Vagina (tissue), 2 donors: ENCODE results near the gene ZNF793. TPM values are rescaled to one million over a fixed set of nuclear protein-coding genes. Genes with fewer than 3 reads are reported as not detected.

Experiments
- DNase-seq, 2 donors: peaks; one replicate each; pipeline ENCODE4 v3.0.0-alpha.2; 2017; ENCODE audit errors: extremely low spot score in 2 of 2
- H3K27ac ChIP-seq: fragments of 200-600 bp; sonication (generic); one replicate; pipeline ENCODE4 v1.5.1; 2019
- H3K27me3 ChIP-seq: fragments of 200-600 bp; sonication (generic); one replicate; pipeline ENCODE4 v1.5.1; 2019
- H3K36me3 ChIP-seq, 2 donors: fragments of 200-600 bp; sonication (generic); one replicate each; pipeline ENCODE4 v1.5.1; 2017 to 2019
- H3K4me1 ChIP-seq: fragments of 200-600 bp; sonication (generic); one replicate; pipeline ENCODE4 v1.5.1; 2019
- H3K4me3 ChIP-seq, 2 donors: fragments of 200-600 bp; sonication (generic); 1 replicate in 1 of 2; 2 replicates in 1 of 2; pipeline ENCODE4 v1.5.1; 2016 to 2019
- H3K9me3 ChIP-seq: fragments of 200-600 bp; sonication (generic); one replicate; pipeline ENCODE4 v1.5.1; 2019
- CTCF ChIP-seq, 3 experiments: fragments of 450-650 bp in 2 of 3; fragments of 200-600 bp in 1 of 3; sonication (generic) in 1 of 3; IDR thresholded peaks; one replicate each; pipeline ENCODE4 v1.5.1; 2017 to 2019; ENCODE audit warnings: antibody characterized with exemption in 3 of 3, mild to moderate bottlenecking in 2 of 3, moderate library complexity in 2 of 3
- POLR2A ChIP-seq, 2 donors: fragments of 450-650 bp; IDR thresholded peaks; one replicate each; pipeline ENCODE4 v1.6.1; 2017; ENCODE audit warnings: antibody characterized with exemption in 2 of 2, mild to moderate bottlenecking in 2 of 2, moderate library complexity in 2 of 2
- POLR2AphosphoS5 ChIP-seq, 2 donors: sonication (generic); formaldehyde crosslinking; IDR thresholded peaks; one replicate each; pipeline ENCODE4 v1.9.0; 2017; ENCODE audit warnings: antibody characterized with exemption in 2 of 2, mild to moderate bottlenecking in 2 of 2, low read depth in 1 of 2; ENCODE audit not compliant: insufficient read depth in 1 of 2
- intact Hi-C: fragments of 100-400 bp; cut with DNase I; formaldehyde crosslinking; loops from one replicate; pipeline ENCODE4 v1.15.1; 2023
- total RNA-seq: library from RNA; depleted of rRNA; stranded (reverse); fragments of >200 nt; gene quantifications from one replicate; pipeline ENCODE4 v1.2.3, GENCODE V29; 2016

Gene ZNF793
- total RNA-seq, 1 donor from 2014 or later: 3.7 TPM

- Histone ChIP-seq H3K4me1 (no peaks in the 10 kb centered on the region), H3K27ac (no peak overlapping the region), H3K36me3 (peaks cover 0 to 75% of the 10 kb centered on the region in 2 donors), H3K4me3 (no peak overlapping the region), H3K9me3 (peaks cover 9% of the 10 kb centered on the region), H3K27me3 (no peaks in the 10 kb centered on the region)
- DNase-seq: no peak
- TF ChIP-seq POLR2AphosphoS5 (IDR thresholded peaks at IDR 0.05; ENCODE audit: insufficient read depth in 1 of 2, low read depth in 1 of 2): no peak
- no peak for TF ChIP-seq POLR2A (IDR thresholded peaks at IDR 0.05)
- TF ChIP-seq CTCF (IDR thresholded peaks at IDR 0.05): no peak
- intact Hi-C loops: no loop called here
Observed at GRCh38 chr19:37519890-37520289, 13.2 kb downstream of the ZNF793 start.

GRCh38 chr19:37537391-37537947 is 30.7 kb downstream of the ZNF793 start:
- H3K27me3 ChIP-seq: no peaks in the 10 kb centered on the region
- DNase-seq: no peak
- H3K27ac ChIP-seq: no peak overlapping the region
- peaks cover 5 to 52% of the 10 kb centered on the region in 2 donors for H3K36me3 ChIP-seq
- peaks cover 47% of the 10 kb centered on the region for H3K9me3 ChIP-seq
- intact Hi-C loops: no loop called here
- no peak for TF ChIP-seq CTCF (IDR thresholded peaks at IDR 0.05)
- TF ChIP-seq POLR2AphosphoS5 (IDR thresholded peaks at IDR 0.05; ENCODE audit: insufficient read depth in 1 of 2, low read depth in 1 of 2): no peak
- TF ChIP-seq POLR2A (IDR thresholded peaks at IDR 0.05): no peak
- no peak overlapping the region for H3K4me3 ChIP-seq
- no peaks in the 10 kb centered on the region for H3K4me1 ChIP-seq

GRCh38 chr19:37551129-37551993 is 44.6 kb downstream of the ZNF793 start:
- TF ChIP-seq POLR2A (IDR thresholded peaks at IDR 0.05): no peak
- intact Hi-C loops: no loop called here
- no peak overlapping the region for H3K27ac ChIP-seq
- peak overlapping the region in 1 of 2 donors; percentile 33 for H3K4me3 ChIP-seq
- no peak for DNase-seq
- H3K4me1 ChIP-seq: no peaks in the 10 kb centered on the region
- peaks cover 0 to 9% of the 10 kb centered on the region in 2 donors for H3K36me3 ChIP-seq
- peaks cover 83% of the 10 kb centered on the region for H3K9me3 ChIP-seq
- no peaks in the 10 kb centered on the region for H3K27me3 ChIP-seq

- Histone ChIP-seq H3K36me3 (peaks cover 0 to 91% of the 10 kb centered on the region in 2 donors), H3K4me1 (no peaks in the 10 kb centered on the region), H3K9me3 (peaks cover 79% of the 10 kb centered on the region), H3K4me3 (no peak overlapping the region), H3K27ac (no peak overlapping the region), H3K27me3 (no peaks in the 10 kb centered on the region)
- intact Hi-C loops: no loop called here
- no peak for DNase-seq
- no peak for TF ChIP-seq CTCF (IDR thresholded peaks at IDR 0.05)
- TF ChIP-seq POLR2A (IDR thresholded peaks at IDR 0.05): no peak
- TF ChIP-seq POLR2AphosphoS5 (IDR thresholded peaks at IDR 0.05; ENCODE audit: insufficient read depth in 1 of 2, low read depth in 1 of 2): no peak
Observed at GRCh38 chr19:37563518-37563917, 56.8 kb downstream of the ZNF793 start.

- Histone ChIP-seq H3K9me3 (peaks cover 66% of the 10 kb centered on the region), H3K27me3 (no peaks in the 10 kb centered on the region), H3K27ac (no peak overlapping the region), H3K4me3 (no peak overlapping the region), H3K4me1 (no peaks in the 10 kb centered on the region), H3K36me3 (peaks cover 0 to 96% of the 10 kb centered on the region in 2 donors)
- DNase-seq: no peak
- intact Hi-C loops: no loop called here
- no peak for TF ChIP-seq POLR2AphosphoS5 (IDR thresholded peaks at IDR 0.05; ENCODE audit: insufficient read depth in 1 of 2, low read depth in 1 of 2)
- TF ChIP-seq POLR2A (IDR thresholded peaks at IDR 0.05): no peak
- no peak for TF ChIP-seq CTCF (IDR thresholded peaks at IDR 0.05)
Observed at GRCh38 chr19:37564624-37565369, 58.1 kb downstream of the ZNF793 start.
